CD4-positive, alpha-beta T cell treated with Interleukin-6 at 100 ng/mL for 8 hours (primary cell): ENCODE results near the gene APOC1.

ENCODE experiments used
- DNase-seq: peaks from one replicate; pipeline ENCODE4 v3.0.0-alpha.2; 2020; ENCODE audit warnings: mixed read lengths, low spot score

APOC1 gene

GRCh38 chr19:44955505-44956439, 41.4 kb downstream of the APOC1 start:
- DNase-seq, result no peak

GRCh38 chr19:44957526-44957925, 43.1 kb downstream of the APOC1 start:
- no peak for DNase-seq

- DNase-seq, result no peak
Measured at GRCh38 chr19:44958090-44958489, 43.7 kb downstream of the APOC1 start.

GRCh38 chr19:44959691-44960090, 45.3 kb downstream of the APOC1 start:
- no peak for DNase-seq

GRCh38 chr19:44960906-44961728, 46.7 kb downstream of the APOC1 start:
- no peak for DNase-seq

- no peak for DNase-seq
Measured at GRCh38 chr19:44961821-44962220, 47.4 kb downstream of the APOC1 start.

GRCh38 chr19:44968118-44968517, 53.7 kb downstream of the APOC1 start:
- DNase-seq, result no peak

GRCh38 chr19:44968670-44969069, 54.3 kb downstream of the APOC1 start:
- DNase-seq, result no peak
